ENCODE measurements around the gene ELAC1.

DNA sequence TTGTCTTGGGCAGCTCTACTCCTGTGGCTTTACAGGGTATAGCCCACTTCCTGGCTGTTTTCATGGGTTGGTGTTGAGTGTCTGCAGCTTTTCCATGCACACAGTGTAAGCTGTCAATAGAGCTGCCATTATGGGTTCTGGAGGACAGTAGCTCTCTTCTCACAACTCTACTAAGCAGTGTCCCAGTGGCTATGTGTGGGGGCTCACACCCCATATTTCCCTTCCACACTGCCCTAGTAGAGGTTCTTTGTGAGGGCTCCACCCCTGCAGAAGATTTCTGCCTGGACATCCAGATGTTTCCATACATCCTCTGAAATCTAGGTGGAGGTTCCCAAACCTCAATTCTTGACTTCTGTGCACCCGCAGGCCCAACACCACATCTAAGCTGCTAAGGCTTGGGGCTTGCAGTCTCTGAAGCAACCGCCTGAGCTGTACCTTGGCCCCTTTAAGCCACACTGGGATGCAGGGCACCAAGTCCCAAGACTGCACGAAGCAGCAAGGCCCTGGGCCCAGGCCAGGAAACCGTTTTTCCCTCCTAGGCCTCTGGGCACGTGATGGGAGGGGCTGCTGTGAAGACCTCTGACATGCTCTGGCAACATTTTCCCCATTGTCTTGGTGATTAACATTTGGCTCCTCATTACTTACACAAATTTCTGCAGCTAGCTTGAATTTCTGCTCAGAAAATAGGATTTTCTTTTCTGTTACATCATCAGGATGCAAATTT lies 9.4 kb downstream of the ELAC1 start:
- no peak for TF ChIP-seq CTCF (IDR thresholded peaks at IDR 0.05)
- no peak for TF ChIP-seq EP300 (IDR thresholded peaks at IDR 0.05)
- TF ChIP-seq HOXA7 (CRISPR knock-in tag; IDR thresholded peaks at IDR 0.05), result no peak
- no peak for TF ChIP-seq POLR2A (IDR thresholded peaks at IDR 0.05; ENCODE audit: low read length)
- no peak for TF ChIP-seq MAZ (IDR thresholded peaks at IDR 0.05; ENCODE audit: borderline replicate concordance, low read depth, low read length)
- TF ChIP-seq CBX2 (IDR thresholded peaks at IDR 0.05; ENCODE audit: borderline replicate concordance, low read depth), result no peak
- no peak for TF ChIP-seq HDAC2 (IDR thresholded peaks at IDR 0.05)
- TF ChIP-seq RCOR1 (IDR thresholded peaks at IDR 0.05; ENCODE audit: low read depth, low read length), result no peak
- TF ChIP-seq RAD21 (conservative IDR thresholded peaks at IDR 0.05 in 1 of 2, IDR thresholded peaks at IDR 0.05 in 1 of 2), result no peak
- TF ChIP-seq SMC3 (IDR thresholded peaks at IDR 0.05), result no peak

Measured in A549 (cell line).